K562 (cell line): ENCODE measurements around the gene KRTAP3-2. TPM values are rescaled to one million over a fixed set of nuclear protein-coding genes. Genes with fewer than 3 reads are reported as not detected.
"Not testable (repeated sequence)": the region's sequence is repeated elsewhere in the genome, so short reads cannot be mapped to it uniquely, and the experiment has no call there.

Experiments
- ATAC-seq: fragments of 200-7000 bp; cut with Tn5 transposase; 3 replicates; pipeline ENCODE4 v1.9.1; 2020; ENCODE audit warnings: moderate library complexity
- BruUV-seq: library from RNA; stranded (reverse); fragments of 400-500 nt; replicated peaks from 2 replicates; lab custom pipeline; 2021; lab: Mats Ljungman, UMichigan
- CTCF ChIA-PET: fragments of 300-600 bp; formaldehyde crosslinking; extraction: SDS; loops from one replicate; lab custom pipeline; 2021; ENCODE audit warnings: low intra/inter-chr PET ratio; lab: Yijun Ruan, JAX
- POLR2A ChIA-PET: fragments of 300-600, 350-650 bp; sonication (Branson Sonifier 250); formaldehyde crosslinking; extraction: SDS; loops from one replicate; lab custom pipeline; 2021; ENCODE audit warnings: antibody characterized with exemption, inconsistent platforms; lab: Yijun Ruan, JAX
- DNase-seq, 4 experiments: peaks; one replicate each; pipeline versions ENCODE4 v3.0.0 to v3.0.0-alpha.2; 2011 to 2018; ENCODE audit warnings: low spot score in 3 of 4, mixed read lengths in 3 of 4; ENCODE audit errors: extremely low read depth in 1 of 4
- FAIRE-seq: peaks from 2 replicates; lab custom pipeline; 2011; peaks lifted over from hg19 to GRCh38; lab: Jason Lieb, UNC
- H2AFZ ChIP-seq: 2 replicates; pipeline ENCODE4 v1.6.0; 2011; ENCODE audit warnings: low read depth, low read length, control low read depth, inconsistent platforms
- H3K27ac ChIP-seq: fragments of 200-600 bp; 3 replicates; pipeline ENCODE4 v1.8.0; 2011; ENCODE audit warnings: low read depth, mild to moderate bottlenecking, control low read depth, inconsistent platforms, low read length, moderate library complexity, mixed read lengths; ENCODE audit errors: extremely low read depth
- H3K27me3 ChIP-seq, 2 experiments: fragments of 300-600 bp in 1 of 2; 2 replicates in 1 of 2; 3 replicates in 1 of 2; pipeline versions ENCODE4 v1.6.0 to v1.8.0; 2011; ENCODE audit warnings: inconsistent platforms in 2 of 2, low read length in 2 of 2, mild to moderate bottlenecking in 1 of 2, mixed read lengths in 1 of 2, moderate library complexity in 1 of 2; ENCODE audit not compliant: control insufficient read depth in 2 of 2, insufficient read depth in 2 of 2
- H3K36me3 ChIP-seq: fragments of 300-600 bp; 3 replicates; pipeline ENCODE4 v1.8.0; 2011; ENCODE audit warnings: mild to moderate bottlenecking, low read length, inconsistent platforms; ENCODE audit not compliant: control insufficient read depth, insufficient read depth
- H3K4me1 ChIP-seq, 2 experiments: fragments of 200-600 bp in 1 of 2; replicated peaks in 1 of 2; 2 replicates in 1 of 2; 3 replicates in 1 of 2; pipeline versions ENCODE4 v1.5.1 to v1.8.0; 2011; ENCODE audit warnings: inconsistent platforms in 2 of 2, low read length in 2 of 2, mild to moderate bottlenecking in 1 of 2, mixed read lengths in 1 of 2, moderate library complexity in 1 of 2; ENCODE audit not compliant: control insufficient read depth in 2 of 2, insufficient read depth in 2 of 2
- H3K4me2 ChIP-seq: 2 replicates; pipeline ENCODE4 v1.6.1; 2011; ENCODE audit warnings: low read length, control low read depth, inconsistent platforms, mixed read lengths; ENCODE audit not compliant: insufficient read depth
- H3K4me3 ChIP-seq: fragments of 200-600 bp; sonication (generic), shearing (Covaris generic); 2 replicates; pipeline ENCODE4 v1.5.1; 2016; ENCODE audit warnings: control low read depth, inconsistent platforms
- H3K79me2 ChIP-seq: fragments of 200-600 bp; 3 replicates; pipeline ENCODE4 v1.8.0; 2011; ENCODE audit warnings: low read length, inconsistent platforms; ENCODE audit not compliant: control insufficient read depth, insufficient read depth
- H3K9ac ChIP-seq, 2 experiments: 2 replicates each; pipeline versions ENCODE4 v1.6.0 to v1.6.1; 2011; ENCODE audit warnings: low read depth in 2 of 2, low read length in 2 of 2, control low read depth in 1 of 2, inconsistent platforms in 1 of 2, mild to moderate bottlenecking in 1 of 2, mixed read lengths in 1 of 2; ENCODE audit not compliant: insufficient read depth in 1 of 2
- H3K9me1 ChIP-seq: one replicate; pipeline ENCODE4 v1.6.0; 2011; ENCODE audit warnings: inconsistent platforms, mild to moderate bottlenecking, low read length, moderate library complexity; ENCODE audit not compliant: control insufficient read depth, insufficient read depth
- H3K9me3 ChIP-seq: replicated peaks from 2 replicates; pipeline ENCODE4 v1.5.1; 2011; ENCODE audit warnings: low read depth, low read length, inconsistent platforms; ENCODE audit not compliant: control insufficient read depth, insufficient read depth
- H4K20me1 ChIP-seq: replicated peaks from 2 replicates; pipeline ENCODE4 v1.6.1; 2011; ENCODE audit warnings: low read length, inconsistent platforms, mixed read lengths; ENCODE audit not compliant: control insufficient read depth, insufficient read depth
- NR2C2 ChIP-seq, 2 experiments: fragments of 200-800 bp in 1 of 2; sonication (Bioruptor generic) in 1 of 2; sonication (generic) in 1 of 2; formaldehyde crosslinking in 1 of 2; IDR thresholded peaks; 2 replicates each; pipeline versions ENCODE4 v1.6.1 to v1.8.0; 2016 to 2022; ENCODE audit warnings: mild to moderate bottlenecking in 1 of 2, missing compliant biosample characterization in 1 of 2, missing genetic modification characterization in 1 of 2, missing genetic modification reagents in 1 of 2
- SAP30 ChIP-seq: fragments of 200-600 bp; sonication (generic); IDR thresholded peaks from 2 replicates; pipeline ENCODE4 v1.6.1; 2012; ENCODE audit warnings: borderline replicate concordance, low read depth, mild to moderate bottlenecking, moderate library complexity, low read length, control low read depth, inconsistent platforms; ENCODE audit not compliant: insufficient read depth, poor library complexity, severe bottlenecking
- ZNF77 ChIP-seq: fragments of 250-450 bp; sonication (Bioruptor Pico); IDR thresholded peaks from 2 replicates; pipeline ENCODE4 v1.5.0; 2020
- WGBS: fragments of 100-300 bp; shearing (Covaris generic); methylation state at CpG from one replicate; pipeline ENCODE4 v1.1.6; 2016; ENCODE audit warnings: low coverage, mixed read lengths; ENCODE audit not compliant: insufficient coverage; ENCODE audit errors: missing lambda C conversion rate; 5-methylcytosine and 5-hydroxymethylcytosine counted together
- in situ Hi-C: fragments of 300-500 bp; cut with MboI; formaldehyde crosslinking; loops from 4 replicates; pipeline ENCODE4 v1.15.0; 2018; ENCODE audit warnings: inconsistent platforms, mixed read lengths
- intact Hi-C: fragments of 100-400 bp; cut with micrococcal nuclease; formaldehyde crosslinking; loops from 2 replicates; pipeline ENCODE4 v1.14.2; 2022
- polyA plus RNA-seq, 8 experiments: library from polyadenylated mRNA; depleted of rRNA in 4 of 8; stranded (reverse) in 5 of 8; unstranded in 3 of 8; fragments of >200 nt; fragmentation: Nextera tagmentation in 2 of 8; fragmentation: Illumina TruSeq in 1 of 8; extraction: Ambion mirVana in 2 of 8; extraction: Trizol in 1 of 8; gene quantifications; 2 replicates each; pipeline versions ENCODE4 v1.2.1 to v1.2.3, GENCODE V29; 2011 to 2014; ENCODE audit warnings: inconsistent platforms in 1 of 8, missing spikeins in 1 of 8
- total RNA-seq, 7 experiments: library from RNA; depleted of rRNA in 6 of 7; stranded (reverse); fragments of >200 nt in 6 of 7; fragmentation: Illumina TruSeq in 2 of 7; extraction: Trizol in 2 of 7; gene quantifications; 2 replicates each; pipeline versions ENCODE4 v1.2.1 to v1.2.3, GENCODE V29; 2011 to 2021; ENCODE audit warnings: low replicate concordance in 1 of 7
- TF ChIP-seq, protein P1 (sequence below): sonication (generic); formaldehyde crosslinking; IDR thresholded peaks from 2 replicates; pipeline ENCODE4 v1.8.0; 2022; ENCODE audit warnings: missing genetic modification reagents, mild to moderate bottlenecking, moderate library complexity, borderline replicate concordance

The KRTAP3-2 gene
- total and polyA plus RNA-seq, 9 of the 15 experiments (the other 6 are each of a cell fraction or from before 2014, with no cell fraction given): not detected

DNA sequence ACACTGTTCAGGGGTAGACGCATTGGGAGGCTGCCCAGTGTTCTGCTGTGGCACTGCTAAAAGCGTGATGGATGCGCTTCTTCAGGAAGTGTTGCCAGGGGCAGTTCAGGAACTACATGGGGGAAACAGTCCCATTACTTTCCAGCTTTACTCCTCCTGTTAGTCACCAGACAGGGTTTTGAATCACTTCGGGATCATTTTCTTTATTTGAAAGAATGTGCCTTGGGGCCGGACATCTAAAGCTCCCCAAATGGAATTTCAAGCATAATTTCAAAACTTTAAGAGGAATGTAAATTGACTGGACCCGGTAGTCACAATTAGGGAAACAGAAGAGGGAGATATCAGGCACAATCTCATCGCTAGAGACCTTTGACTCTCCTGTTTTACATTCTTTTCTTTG lies 48.7 kb upstream of the KRTAP3-2 start:
- Histone ChIP-seq H3K9me3 (no peaks in the 10 kb centered on the region), H3K27me3 (peaks cover 2 to 7% of the 10 kb centered on the region in 2 experiments; a peak in 3 of 5 replicates), H3K9me1 (no peaks in the 10 kb centered on the region), H3K4me3 (no peak overlapping the region), H3K9ac (no peak overlapping the region), H4K20me1 (no peaks in the 10 kb centered on the region), H3K36me3 (no peaks in the 10 kb centered on the region), H3K79me2 (no peaks in the 10 kb centered on the region), H3K27ac (no peak overlapping the region), H3K4me1 (no peaks in the 10 kb centered on the region), H3K4me2 (no peak overlapping the region), H2AFZ (no peak overlapping the region)
- FAIRE-seq (no peak), DNase-seq (no peak), ATAC-seq (no peak)
- no TSS peak for BruUV-seq
- intact Hi-C loops: no loop called here
- ChIA-PET CTCF (no interaction called here), POLR2A (no interaction called here)
- WGBS: under 1% methylated on average over 7 of the region's 7 CpGs
- in situ Hi-C loops: no loop called here
- TF ChIP-seq SAP30: no peak
- no peak for TF ChIP-seq NR2C2 (CRISPR knock-in tag; IDR thresholded peaks at IDR 0.05)
- no peak for TF ChIP-seq NR2C2 (tag; IDR thresholded peaks at IDR 0.05)
- TF ChIP-seq ZNF77: no peak
- TF ChIP-seq, protein P1, sequence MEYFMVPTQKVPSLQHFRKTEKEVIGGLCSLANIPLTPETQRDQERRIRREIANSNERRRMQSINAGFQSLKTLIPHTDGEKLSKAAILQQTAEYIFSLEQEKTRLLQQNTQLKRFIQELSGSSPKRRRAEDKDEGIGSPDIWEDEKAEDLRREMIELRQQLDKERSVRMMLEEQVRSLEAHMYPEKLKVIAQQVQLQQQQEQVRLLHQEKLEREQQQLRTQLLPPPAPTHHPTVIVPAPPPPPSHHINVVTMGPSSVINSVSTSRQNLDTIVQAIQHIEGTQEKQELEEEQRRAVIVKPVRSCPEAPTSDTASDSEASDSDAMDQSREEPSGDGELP (CRISPR knock-in tag): no peak

DNA sequence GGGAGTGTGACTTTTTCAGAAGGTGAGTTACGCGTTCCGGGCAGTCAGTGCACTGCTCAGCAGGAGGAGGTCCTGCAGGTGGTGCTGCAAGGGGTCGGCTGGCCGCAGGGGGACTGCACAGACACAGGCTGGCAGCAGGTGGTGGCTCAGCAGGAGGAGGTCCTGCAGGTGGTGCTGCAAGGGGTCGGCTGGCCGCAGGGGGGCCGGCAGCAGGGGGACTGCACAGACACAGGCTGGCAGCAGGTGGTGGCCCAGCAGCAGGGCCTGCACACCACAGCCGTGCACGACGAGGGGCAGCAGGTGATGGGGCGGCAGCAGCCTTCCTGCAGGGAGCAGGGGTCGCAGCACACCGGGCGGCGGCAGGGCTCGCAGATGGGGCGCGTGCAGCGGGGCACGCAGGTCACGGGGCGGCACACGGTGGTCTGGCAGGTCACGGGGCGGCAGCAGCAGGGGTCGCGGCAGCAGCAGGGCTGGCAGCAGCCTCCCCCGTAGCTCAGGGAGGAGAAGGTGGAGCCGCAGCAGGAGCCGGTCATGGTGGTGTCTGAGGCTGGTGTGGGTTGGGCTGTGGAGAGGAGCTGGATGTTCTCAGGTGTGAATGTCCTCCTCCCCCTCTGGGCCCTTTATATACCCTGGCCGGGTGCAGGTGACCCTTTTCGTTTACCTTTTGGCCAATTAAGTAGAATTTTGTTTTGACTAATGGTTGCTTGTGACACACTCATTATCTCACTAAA lies 47.2 kb upstream of the KRTAP3-2 start, which contains the start of gene KRTAP2-1:
Gene KRTAP2-1 (minus strand): TSS at position 582 of the 731 bp plus-strand sequence. CDS start 49 bp downstream, at position 533.
- H3K36me3 ChIP-seq, in situ Hi-C loops, CTCF ChIA-PET, H3K9ac ChIP-seq, H3K27me3 ChIP-seq, DNase-seq, H4K20me1 ChIP-seq, H3K9me3 ChIP-seq, H3K27ac ChIP-seq, BruUV-seq, intact Hi-C loops, FAIRE-seq, H3K4me2 ChIP-seq, H3K9me1 ChIP-seq, ATAC-seq, H3K4me1 ChIP-seq, POLR2A ChIA-PET, H2AFZ ChIP-seq, H3K79me2 ChIP-seq, H3K4me3 ChIP-seq: not testable (repeated sequence)
- WGBS: 4% methylated on average over 9 of the region's 33 CpGs
